PC-9 (cell line): ENCODE measurements around the gene SPTLC1. TPM values are rescaled to one million over a fixed set of nuclear protein-coding genes. Genes with fewer than 3 reads are reported as not detected.
"Not testable (repeated sequence)": the region's sequence is repeated elsewhere in the genome, so short reads cannot be mapped to it uniquely, and the experiment has no call there.

Source experiments
- BruUV-seq: library from RNA; stranded (reverse); fragments of 400-500 nt; replicated peaks from 2 replicates; lab custom pipeline; 2021; lab: Mats Ljungman, UMichigan
- CTCF ChIA-PET: fragments of 300-600 bp; sonication (Branson Sonifier 250); formaldehyde crosslinking; loops from one replicate; lab custom pipeline; 2022; ENCODE audit warnings: antibody characterized with exemption; lab: Charles Lee
- POLR2A ChIA-PET: fragments of 300-600 bp; sonication (Branson Sonifier 250); formaldehyde crosslinking; loops from one replicate; lab custom pipeline; 2022; ENCODE audit warnings: antibody characterized with exemption; ENCODE audit not compliant: unreplicated experiment; lab: Charles Lee
- DNase-seq, 2 experiments: peaks; one replicate each; pipeline versions ENCODE4 v3.0.0 to v3.0.0-alpha.2; 2015 to 2022; ENCODE audit warnings: mixed read lengths in 1 of 2
- H2AFZ ChIP-seq: fragments of 200-600 bp; sonication (generic); 2 replicates; pipeline ENCODE4 v1.8.1; 2017; ENCODE audit warnings: antibody characterized with exemption
- H3F3A ChIP-seq: fragments of 200-600 bp; sonication (generic); 2 replicates; pipeline ENCODE4 v1.8.1; 2017; ENCODE audit warnings: antibody characterized with exemption, mild to moderate bottlenecking, low read depth; ENCODE audit not compliant: insufficient read depth
- H3K27ac ChIP-seq: fragments of 200-600 bp; sonication (generic); 2 replicates; pipeline ENCODE4 v1.6.1; 2016; ENCODE audit warnings: mixed run types
- H3K27me3 ChIP-seq: fragments of 200-600 bp; sonication (generic); 2 replicates; pipeline ENCODE4 v1.6.1; 2016; ENCODE audit warnings: low read depth, mixed run types; ENCODE audit not compliant: insufficient read depth
- H3K36me3 ChIP-seq: fragments of 200-600 bp; sonication (generic); 2 replicates; pipeline ENCODE4 v1.6.1; 2016; ENCODE audit warnings: low read depth, mixed run types
- H3K4me1 ChIP-seq: fragments of 200-600 bp; sonication (generic); replicated peaks from 2 replicates; pipeline ENCODE4 v1.6.1; 2016; ENCODE audit warnings: mixed run types; ENCODE audit not compliant: insufficient read depth
- H3K4me2 ChIP-seq: fragments of 200-600 bp; sonication (generic); 2 replicates; pipeline ENCODE4 v1.6.1; 2017; ENCODE audit warnings: mixed run types
- H3K4me3 ChIP-seq: fragments of 200-600 bp; sonication (generic); 2 replicates; pipeline ENCODE4 v1.6.1; 2016; ENCODE audit warnings: mixed run types
- H3K79me2 ChIP-seq: fragments of 200-600 bp; sonication (generic); 2 replicates; pipeline ENCODE4 v1.6.1; 2017; ENCODE audit warnings: low read depth, mixed run types
- H3K9me2 ChIP-seq: fragments of 200-600 bp; sonication (generic); 2 replicates; pipeline ENCODE4 v1.8.1; 2017; ENCODE audit warnings: mild to moderate bottlenecking; ENCODE audit not compliant: insufficient read depth
- H3K9me3 ChIP-seq: fragments of 200-600 bp; sonication (generic); 2 replicates; pipeline ENCODE4 v1.8.1; 2016; ENCODE audit warnings: low read depth; ENCODE audit not compliant: insufficient read depth
- H4K20me1 ChIP-seq: fragments of 200-600 bp; sonication (generic); 2 replicates; pipeline ENCODE4 v1.8.1; 2017; ENCODE audit not compliant: insufficient read depth
- CTCF ChIP-seq: fragments of 200-600 bp; sonication (generic); conservative IDR thresholded peaks from 2 replicates; pipeline ENCODE4 v1.6.1; 2017; ENCODE audit warnings: mixed run types, antibody characterized with exemption, mild to moderate bottlenecking, moderate library complexity
- EZH2 ChIP-seq: fragments of 200-600 bp; sonication (generic); IDR thresholded peaks from 2 replicates; pipeline ENCODE4 v1.8.0; 2017; ENCODE audit warnings: antibody characterized with exemption, low read depth
- intact Hi-C: fragments of 100-400 bp; cut with micrococcal nuclease; formaldehyde crosslinking; loops from one replicate; pipeline ENCODE4 v1.10.0; 2022; ENCODE audit not compliant: unreplicated experiment
- total RNA-seq: library from RNA; stranded (reverse); gene quantifications from 2 replicates; pipeline ENCODE4 v1.2.3, GENCODE V29; 2021

The SPTLC1 gene
- total RNA-seq, 1 experiment from 2014 or later: 103 TPM

GRCh38 chr9:92135576-92135975 lies 20.4 kb upstream of the SPTLC1 start:
- Histone ChIP-seq H3K79me2 (no peaks in the 10 kb centered on the region), H3K4me1 (peaks cover 4% of the 10 kb centered on the region; the same call in 1 of the 2 replicates), H3K36me3 (no peaks in the 10 kb centered on the region), H2AFZ (no peak overlapping the region), H3K9me3 (no peaks in the 10 kb centered on the region; the same call in 1 of the 2 replicates), H3K27ac (no peak overlapping the region), H3F3A (no peaks in the 10 kb centered on the region), H3K4me2 (no peak overlapping the region), H3K9me2 (no peaks in the 10 kb centered on the region), H3K4me3 (no peak overlapping the region), H4K20me1 (no peaks in the 10 kb centered on the region; the same call in 1 of the 2 replicates), H3K27me3 (0 out of 2 replicates have a peak, but pooled peaks cover 10% of the 10 kb centered on the region)
- CTCF ChIA-PET: no interaction called here
- intact Hi-C loops: no loop called here
- TF ChIP-seq EZH2 (no peak), CTCF (no peak)
- BruUV-seq: no TSS peak
- POLR2A ChIA-PET: no interaction called here
- no peak for DNase-seq

GRCh38 chr9:92133949-92134604 lies 18.9 kb upstream of the SPTLC1 start:
- ChIA-PET CTCF (no interaction called here), POLR2A (no interaction called here)
- Histone ChIP-seq H3K36me3 (no peaks in the 10 kb centered on the region), H3K27ac (no peak overlapping the region), H3F3A (no peaks in the 10 kb centered on the region), H3K4me2 (peak overlapping the region; percentile 46), H3K9me2 (no peaks in the 10 kb centered on the region), H3K9me3 (no peaks in the 10 kb centered on the region; the same call in 1 of the 2 replicates), H3K4me1 (no peaks in the 10 kb centered on the region), H4K20me1 (no peaks in the 10 kb centered on the region), H3K79me2 (no peaks in the 10 kb centered on the region), H3K4me3 (no peak overlapping the region), H3K27me3 (0 out of 2 replicates have a peak, but pooled peaks cover 10% of the 10 kb centered on the region), H2AFZ (0 out of 2 replicates have a peak overlapping the region, but pooled peaks have one; percentile 57)
- BruUV-seq: no TSS peak
- intact Hi-C loops: loop anchor here (1.0 kb wide), 1 partner anchor 656 kb away; no protein-coding TSS in a partner anchor
- peak; percentile 95 for TF ChIP-seq CTCF
- no peak for TF ChIP-seq EZH2
- peak; percentile 66 to 82 for DNase-seq

- H3K4me3 ChIP-seq, POLR2A ChIA-PET, intact Hi-C loops, DNase-seq, H3K9me3 ChIP-seq, H3K9me2 ChIP-seq, H3K36me3 ChIP-seq, H3F3A ChIP-seq, H2AFZ ChIP-seq, H3K79me2 ChIP-seq, H4K20me1 ChIP-seq, BruUV-seq, H3K4me1 ChIP-seq, H3K27ac ChIP-seq, CTCF ChIA-PET, H3K4me2 ChIP-seq: not testable (repeated sequence)
- 0 out of 2 replicates have a peak, but pooled peaks cover 10% of the 10 kb centered on the region for H3K27me3 ChIP-seq
Measured at GRCh38 chr9:92132913-92133312, 17.7 kb upstream of the SPTLC1 start.
